Mesenteric fat pad (tissue), 1 donor: ENCODE data around the gene CCL27. TPM values are rescaled to one million over a fixed set of nuclear protein-coding genes. Genes with fewer than 3 reads are reported as not detected.
"Not testable (repeated sequence)": the region's sequence is repeated elsewhere in the genome, so short reads cannot be mapped to it uniquely, and the experiment has no call there.

Experiments
- DNase-seq: peaks from one replicate; pipeline ENCODE4 v3.0.0-alpha.2; 2020; ENCODE audit warnings: low spot score
- total RNA-seq: library from RNA; stranded (reverse); fragmentation: NEBNext Ultra II Directional; extraction: Animal tissue kit (Norgen Biotek cat#: 25700); gene quantifications from one replicate; pipeline ENCODE4 v1.2.1, GENCODE V29; 2021
- donor health status: DM: yes; HTN: yes; CAD: no.

The CCL27 gene
- total RNA-seq, 1 donor from 2014 or later = not detected

GRCh38 chr9:34651321-34651720, 11.1 kb downstream of the CCL27 start:
- DNase-seq = no peak

- no peak for DNase-seq
Measured at GRCh38 chr9:34650816-34651215, 11.6 kb downstream of the CCL27 start.

- no peak for DNase-seq
Measured at GRCh38 chr9:34648673-34649072, 13.8 kb downstream of the CCL27 start.

- no peak for DNase-seq
Measured at GRCh38 chr9:34647651-34648050, 14.8 kb downstream of the CCL27 start.

GRCh38 chr9:34647084-34647403, 15.4 kb downstream of the CCL27 start:
- no peak for DNase-seq

GRCh38 chr9:34646211-34647083, 16.0 kb downstream of the CCL27 start, which contains the start of gene GALT:
Gene GALT (plus strand): TSS chr9:34646675. CDS start chr9:34646705, 30 bp downstream.
- DNase-seq = peak; percentile 99

- DNase-seq = no peak
Measured at GRCh38 chr9:34644766-34645314, 17.6 kb downstream of the CCL27 start.

- no peak for DNase-seq
Measured at GRCh38 chr9:34642679-34643078, 19.8 kb downstream of the CCL27 start.

GRCh38 chr9:34639322-34639721, 23.1 kb downstream of the CCL27 start:
- DNase-seq = not testable (repeated sequence)

GRCh38 chr9:34638138-34638445, 24.4 kb downstream of the CCL27 start:
- no peak for DNase-seq

- peak; percentile 99 for DNase-seq
Measured at GRCh38 chr9:34637356-34638137, 24.9 kb downstream of the CCL27 start, which contains the start of gene SIGMAR1. Gene SIGMAR1 (minus strand): TSS chr9:34637787. CDS start chr9:34637697, 90 bp downstream.

- DNase-seq = no peak
Measured at GRCh38 chr9:34636791-34637355, 25.6 kb downstream of the CCL27 start.

- DNase-seq = no peak
Measured at GRCh38 chr9:34635556-34635955, 26.9 kb downstream of the CCL27 start.

- no peak for DNase-seq
Measured at GRCh38 chr9:34634551-34635248, 27.8 kb downstream of the CCL27 start.

GRCh38 chr9:34633851-34634550, 28.5 kb downstream of the CCL27 start:
- DNase-seq = no peak

GRCh38 chr9:34633166-34633565, 29.3 kb downstream of the CCL27 start:
- DNase-seq = no peak

GRCh38 chr9:34630402-34631154, 31.9 kb downstream of the CCL27 start:
- DNase-seq = no peak

GRCh38 chr9:34629491-34629808, 33.0 kb downstream of the CCL27 start:
- DNase-seq = no peak

- DNase-seq = no peak
Measured at GRCh38 chr9:34628656-34629490, 33.6 kb downstream of the CCL27 start, which contains the start of gene ARID3C. Gene ARID3C (minus strand): TSS chr9:34629066. CDS start chr9:34628014, 1,052 bp downstream.
